Measurements from ENCODE around the gene CD48.

The CD48 gene

GRCh38 chr1:160727316-160727640 is 15.7 kb upstream of the CD48 start:
- Histone ChIP-seq H3K36me3 (ENCODE audit: low read length) (no peaks in the 10 kb centered on the region), H3K4me3 (ENCODE audit: insufficient read depth, low read length, poor library complexity, severe bottlenecking) (no peak overlapping the region), H3K27ac (ENCODE audit: low read depth, low read length) (no peak overlapping the region), H3K27me3 (ENCODE audit: low read length) (no peaks in the 10 kb centered on the region), H3F3A (ENCODE audit: insufficient read depth) (no peaks in the 10 kb centered on the region), H4K20me1 (ENCODE audit: low read depth, low read length) (no peaks in the 10 kb centered on the region), H3K9me2 (replicated peaks; ENCODE audit: insufficient read depth, low read length) (no peaks in the 10 kb centered on the region), H2AFZ (ENCODE audit: low read depth, low read length, severe bottlenecking) (no peak overlapping the region), H3K9me3 (ENCODE audit: insufficient read depth, low read length) (no peaks in the 10 kb centered on the region), H3K79me2 (ENCODE audit: insufficient read depth, low read length) (no peaks in the 10 kb centered on the region), H3K4me2 (ENCODE audit: low read depth, low read length, poor library complexity, severe bottlenecking) (peak overlapping the region; percentile 4), H3K9ac (ENCODE audit: low read length) (no peak overlapping the region)
- no peak for TF ChIP-seq EZH2phosphoT487 (conservative IDR thresholded peaks at IDR 0.05; ENCODE audit: low read length)
- TF ChIP-seq, protein P1, sequence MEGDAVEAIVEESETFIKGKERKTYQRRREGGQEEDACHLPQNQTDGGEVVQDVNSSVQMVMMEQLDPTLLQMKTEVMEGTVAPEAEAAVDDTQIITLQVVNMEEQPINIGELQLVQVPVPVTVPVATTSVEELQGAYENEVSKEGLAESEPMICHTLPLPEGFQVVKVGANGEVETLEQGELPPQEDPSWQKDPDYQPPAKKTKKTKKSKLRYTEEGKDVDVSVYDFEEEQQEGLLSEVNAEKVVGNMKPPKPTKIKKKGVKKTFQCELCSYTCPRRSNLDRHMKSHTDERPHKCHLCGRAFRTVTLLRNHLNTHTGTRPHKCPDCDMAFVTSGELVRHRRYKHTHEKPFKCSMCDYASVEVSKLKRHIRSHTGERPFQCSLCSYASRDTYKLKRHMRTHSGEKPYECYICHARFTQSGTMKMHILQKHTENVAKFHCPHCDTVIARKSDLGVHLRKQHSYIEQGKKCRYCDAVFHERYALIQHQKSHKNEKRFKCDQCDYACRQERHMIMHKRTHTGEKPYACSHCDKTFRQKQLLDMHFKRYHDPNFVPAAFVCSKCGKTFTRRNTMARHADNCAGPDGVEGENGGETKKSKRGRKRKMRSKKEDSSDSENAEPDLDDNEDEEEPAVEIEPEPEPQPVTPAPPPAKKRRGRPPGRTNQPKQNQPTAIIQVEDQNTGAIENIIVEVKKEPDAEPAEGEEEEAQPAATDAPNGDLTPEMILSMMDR (IDR thresholded peaks at IDR 0.05; ENCODE audit: insufficient read depth, low read length, poor library complexity, severe bottlenecking), result no peak

- no peak overlapping the region for H3K27ac ChIP-seq (ENCODE audit: low read depth, low read length)
- TF ChIP-seq, protein P1 (IDR thresholded peaks at IDR 0.05; ENCODE audit: insufficient read depth, low read length, poor library complexity, severe bottlenecking), result peak; percentile 89
- no peak for TF ChIP-seq EZH2phosphoT487 (conservative IDR thresholded peaks at IDR 0.05; ENCODE audit: low read length)
- peak overlapping the region; percentile 12; the same call in 1 of the 2 replicates for H3K9ac ChIP-seq (ENCODE audit: low read length)
- peak overlapping the region; percentile 59 for H2AFZ ChIP-seq (ENCODE audit: low read depth, low read length, severe bottlenecking)
- H3K27me3 ChIP-seq (ENCODE audit: low read length), result no peaks in the 10 kb centered on the region
- H3K36me3 ChIP-seq (ENCODE audit: low read length), result no peaks in the 10 kb centered on the region
- no peak overlapping the region for H3K4me3 ChIP-seq (ENCODE audit: insufficient read depth, low read length, poor library complexity, severe bottlenecking)
- peak overlapping the region; percentile 4 for H3K4me2 ChIP-seq (ENCODE audit: low read depth, low read length, poor library complexity, severe bottlenecking)
- H3K9me3 ChIP-seq (ENCODE audit: insufficient read depth, low read length), result no peaks in the 10 kb centered on the region
- no peaks in the 10 kb centered on the region for H4K20me1 ChIP-seq (ENCODE audit: low read depth, low read length)
- H3K9me2 ChIP-seq (replicated peaks; ENCODE audit: insufficient read depth, low read length), result no peaks in the 10 kb centered on the region
- no peaks in the 10 kb centered on the region for H3K79me2 ChIP-seq (ENCODE audit: insufficient read depth, low read length)
- H3F3A ChIP-seq (ENCODE audit: insufficient read depth), result no peaks in the 10 kb centered on the region
Observed at GRCh38 chr1:160726498-160727315, 15.1 kb upstream of the CD48 start.

- Histone ChIP-seq H3K27ac (ENCODE audit: low read depth, low read length) (no peak overlapping the region), H3K9me3 (ENCODE audit: insufficient read depth, low read length) (no peaks in the 10 kb centered on the region), H3K4me2 (ENCODE audit: low read depth, low read length, poor library complexity, severe bottlenecking) (peak overlapping the region; percentile 8), H3K27me3 (ENCODE audit: low read length) (no peaks in the 10 kb centered on the region), H3K79me2 (ENCODE audit: insufficient read depth, low read length) (no peaks in the 10 kb centered on the region), H3F3A (ENCODE audit: insufficient read depth) (no peaks in the 10 kb centered on the region), H3K9ac (ENCODE audit: low read length) (0 out of 2 replicates have a peak overlapping the region, but pooled peaks have one; percentile 12), H2AFZ (ENCODE audit: low read depth, low read length, severe bottlenecking) (peak overlapping the region; percentile 59), H4K20me1 (ENCODE audit: low read depth, low read length) (no peaks in the 10 kb centered on the region), H3K36me3 (ENCODE audit: low read length) (no peaks in the 10 kb centered on the region), H3K4me3 (ENCODE audit: insufficient read depth, low read length, poor library complexity, severe bottlenecking) (no peak overlapping the region), H3K9me2 (replicated peaks; ENCODE audit: insufficient read depth, low read length) (no peaks in the 10 kb centered on the region)
- no peak for TF ChIP-seq EZH2phosphoT487 (conservative IDR thresholded peaks at IDR 0.05; ENCODE audit: low read length)
- TF ChIP-seq, protein P1 (IDR thresholded peaks at IDR 0.05; ENCODE audit: insufficient read depth, low read length, poor library complexity, severe bottlenecking), result no peak
Observed at GRCh38 chr1:160726114-160726497, 14.5 kb upstream of the CD48 start.
